ENCODE measurements around the gene NLRP6. TPM values are rescaled to one million over a fixed set of nuclear protein-coding genes. Genes with fewer than 3 reads are reported as not detected.
A peak's percentile ranks its signal among the peaks of the same experiment; 100 is the strongest.
"Not testable (repeated sequence)": the region's sequence is repeated elsewhere in the genome, so short reads cannot be mapped to it uniquely, and the experiment has no call there.

The NLRP6 gene
- not detected in 2 replicates for total RNA-seq (2014; rRNA removed; shearing (Covaris generic))

GRCh38 chr11:278001-278951 lies at the start of gene NLRP6:
NLRP6 (plus strand) TSS chr11:278407; CDS start chr11:278570, 163 bp downstream.
- 0 out of 2 replicates have a peak, but pooled peaks cover 2% of the 10 kb centered on the region for H3K9me3 ChIP-seq (replicated peaks)
- H3K4me1 ChIP-seq (replicated peaks): peaks cover 9% of the 10 kb centered on the region
- H3K27ac ChIP-seq: no peak within 1 kb of the TSS
- peak in 1 of 2 experiments; percentile 34 for DNase-seq (ENCODE audit: low read depth in 1 of 2, low spot score in 2 of 2)
- H3K4me3 ChIP-seq: no peak within 1 kb of the TSS
- peaks cover 63% of the 10 kb centered on the region for H3K27me3 ChIP-seq (replicated peaks)
- no peaks in the 10 kb centered on the region for H3K36me3 ChIP-seq

- DNase-seq (ENCODE audit: low read depth in 1 of 2, low spot score in 2 of 2): no peak
- no peaks in the 10 kb centered on the region for H3K27me3 ChIP-seq (replicated peaks)
- no peak overlapping the region for H3K27ac ChIP-seq
- no peaks in the 10 kb centered on the region for H3K36me3 ChIP-seq
- no peaks in the 10 kb centered on the region for H3K9me3 ChIP-seq (replicated peaks)
- peaks cover 4% of the 10 kb centered on the region for H3K4me1 ChIP-seq (replicated peaks)
- H3K4me3 ChIP-seq: no peak overlapping the region
These were observed 47.8 kb upstream of the NLRP6 start for GRCh38 chr11:230431-230830.

- DNase-seq (ENCODE audit: low read depth in 1 of 2, low spot score in 2 of 2): no peak
- Histone ChIP-seq H3K9me3 (replicated peaks) (no peaks in the 10 kb centered on the region), H3K27me3 (replicated peaks) (no peaks in the 10 kb centered on the region), H3K36me3 (peaks cover 11% of the 10 kb centered on the region), H3K4me3 (no peak overlapping the region), H3K4me1 (replicated peaks) (peaks cover 10% of the 10 kb centered on the region), H3K27ac (no peak overlapping the region)
These were observed 45.2 kb upstream of the NLRP6 start for GRCh38 chr11:232783-233565.

GRCh38 chr11:235180-235579 lies 43.0 kb upstream of the NLRP6 start:
- Histone ChIP-seq H3K27ac (no peak overlapping the region), H3K4me3 (peak overlapping the region; percentile 90), H3K4me1 (replicated peaks) (peaks cover 14% of the 10 kb centered on the region), H3K9me3 (replicated peaks) (no peaks in the 10 kb centered on the region), H3K36me3 (peaks cover 26% of the 10 kb centered on the region), H3K27me3 (replicated peaks) (no peaks in the 10 kb centered on the region)
- DNase-seq (ENCODE audit: low read depth in 1 of 2, low spot score in 2 of 2): no peak

GRCh38 chr11:235609-235996 lies 42.6 kb upstream of the NLRP6 start:
- Histone ChIP-seq H3K36me3 (peaks cover 30% of the 10 kb centered on the region), H3K27ac (peak overlapping the region; percentile 61; the same call in 1 of the 2 replicates), H3K4me1 (replicated peaks) (peaks cover 14% of the 10 kb centered on the region), H3K27me3 (replicated peaks) (no peaks in the 10 kb centered on the region), H3K4me3 (peak overlapping the region; percentile 90), H3K9me3 (replicated peaks) (no peaks in the 10 kb centered on the region)
- no peak for DNase-seq (ENCODE audit: low read depth in 1 of 2, low spot score in 2 of 2)

GRCh38 chr11:235997-236773 lies 42.0 kb upstream of the NLRP6 start, which contains the start of gene SIRT3:
SIRT3 (minus strand) TSS chr11:236342; CDS start chr11:236328, 14 bp downstream.
- peak within 1 kb of the TSS; percentile 78 for H3K27ac ChIP-seq
- peak within 1 kb of the TSS; percentile 90 for H3K4me3 ChIP-seq
- peaks cover 36% of the 10 kb centered on the region for H3K36me3 ChIP-seq
- H3K4me1 ChIP-seq (replicated peaks): peaks cover 14% of the 10 kb centered on the region
- DNase-seq (ENCODE audit: low read depth in 1 of 2, low spot score in 2 of 2): peak; percentile 79 to 81
- no peaks in the 10 kb centered on the region for H3K27me3 ChIP-seq (replicated peaks)
- no peaks in the 10 kb centered on the region for H3K9me3 ChIP-seq (replicated peaks)

GRCh38 chr11:236774-237767 lies 41.1 kb upstream of the NLRP6 start, which contains the start of gene PSMD13:
PSMD13 (plus strand) TSS chr11:236976; CDS start chr11:237050, 74 bp downstream.
- peak within 1 kb of the TSS; percentile 78 for H3K27ac ChIP-seq
- peak; percentile 78 to 85 for DNase-seq (ENCODE audit: low read depth in 1 of 2, low spot score in 2 of 2)
- peaks cover 14% of the 10 kb centered on the region for H3K4me1 ChIP-seq (replicated peaks)

GRCh38 chr11:238346-238745 lies 39.9 kb upstream of the NLRP6 start:
- not testable (repeated sequence) for H3K27me3 ChIP-seq (replicated peaks); H3K9me3 ChIP-seq (replicated peaks); H3K4me3 ChIP-seq; H3K27ac ChIP-seq; DNase-seq (ENCODE audit: low read depth in 1 of 2, low spot score in 2 of 2)
- Histone ChIP-seq H3K4me1 (replicated peaks) (peaks cover 14% of the 10 kb centered on the region), H3K36me3 (peaks cover 58% of the 10 kb centered on the region)

More at GRCh38 chr11:236774-237767, 41.1 kb upstream of the NLRP6 start, which contains the start of gene PSMD13:
- H3K27me3 ChIP-seq (replicated peaks): no peaks in the 10 kb centered on the region
- H3K4me3 ChIP-seq: peak within 1 kb of the TSS; percentile 90
- peaks cover 45% of the 10 kb centered on the region for H3K36me3 ChIP-seq
- H3K9me3 ChIP-seq (replicated peaks): no peaks in the 10 kb centered on the region

- no peak for DNase-seq (ENCODE audit: low read depth in 1 of 2, low spot score in 2 of 2)
- Histone ChIP-seq H3K27me3 (replicated peaks) (no peaks in the 10 kb centered on the region), H3K9me3 (replicated peaks) (no peaks in the 10 kb centered on the region), H3K4me1 (replicated peaks) (peaks cover 11% of the 10 kb centered on the region), H3K27ac (no peak overlapping the region), H3K36me3 (peaks cover 77% of the 10 kb centered on the region), H3K4me3 (no peak overlapping the region)
These were observed 37.9 kb upstream of the NLRP6 start for GRCh38 chr11:240315-240714.

GRCh38 chr11:241634-242033 lies 36.6 kb upstream of the NLRP6 start:
- Histone ChIP-seq H3K27ac (no peak overlapping the region), H3K9me3 (replicated peaks) (no peaks in the 10 kb centered on the region), H3K27me3 (replicated peaks) (no peaks in the 10 kb centered on the region), H3K36me3 (peaks cover 91% of the 10 kb centered on the region), H3K4me3 (no peak overlapping the region), H3K4me1 (replicated peaks) (peaks cover 7% of the 10 kb centered on the region; the same call in 1 of the 2 replicates)
- DNase-seq (ENCODE audit: low read depth in 1 of 2, low spot score in 2 of 2): no peak

GRCh38 chr11:244376-244775 lies 33.8 kb upstream of the NLRP6 start:
- H3K27me3 ChIP-seq (replicated peaks): no peaks in the 10 kb centered on the region
- peaks cover 95% of the 10 kb centered on the region for H3K36me3 ChIP-seq
- H3K27ac ChIP-seq: no peak overlapping the region
- DNase-seq (ENCODE audit: low read depth in 1 of 2, low spot score in 2 of 2): no peak
- H3K4me1 ChIP-seq (replicated peaks): no peaks in the 10 kb centered on the region
- H3K4me3 ChIP-seq: no peak overlapping the region
- no peaks in the 10 kb centered on the region for H3K9me3 ChIP-seq (replicated peaks)

GRCh38 chr11:249062-249461 lies 29.1 kb upstream of the NLRP6 start:
- no peaks in the 10 kb centered on the region for H3K9me3 ChIP-seq (replicated peaks)
- DNase-seq (ENCODE audit: low read depth in 1 of 2, low spot score in 2 of 2): no peak
- H3K27ac ChIP-seq: no peak overlapping the region
- no peak overlapping the region for H3K4me3 ChIP-seq
- no peaks in the 10 kb centered on the region for H3K27me3 ChIP-seq (replicated peaks)
- H3K4me1 ChIP-seq (replicated peaks): no peaks in the 10 kb centered on the region
- H3K36me3 ChIP-seq: peaks cover 94% of the 10 kb centered on the region

Measured in SJSA1 (cell line).